GM19463 (cell line): ENCODE measurements around the gene IFNA2.
A peak's percentile ranks its signal among the peaks of the same experiment; 100 is the strongest.
"Not testable (repeated sequence)": the region's sequence is repeated elsewhere in the genome, so short reads cannot be mapped to it uniquely, and the experiment has no call there.

Experiments
- ATAC-seq: cut with Tn5 transposase; IDR thresholded peaks from one replicate; pipeline ENCODE4 v1.9.1; 2021; ENCODE audit warnings: mild to moderate bottlenecking, moderate library complexity; ENCODE audit not compliant: unreplicated experiment

Gene IFNA2

GRCh38 chr9:21385131-21385670, at the start of gene IFNA2:
Gene IFNA2, minus strand, starts transcription at chr9:21385398. Its CDS starts 69 bp downstream, at chr9:21385329.
- ATAC-seq = no peak

DNA sequence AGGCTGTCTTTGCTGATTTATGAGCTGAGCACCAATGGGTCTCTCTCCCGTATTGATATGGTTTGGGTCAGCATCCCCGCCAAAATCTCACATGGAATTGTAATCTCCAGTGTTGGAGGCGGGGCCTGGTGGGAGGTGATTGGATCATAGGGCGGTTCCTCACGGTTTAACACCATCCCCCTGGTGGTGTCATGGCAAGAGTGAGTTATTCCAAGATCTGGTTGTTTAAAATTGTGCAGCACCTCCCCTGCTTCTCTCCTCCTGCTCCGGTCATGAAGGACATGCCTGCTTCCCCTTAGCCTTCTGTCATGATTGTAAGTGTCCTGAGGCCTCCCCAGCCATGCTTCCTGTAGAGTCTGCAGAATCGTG, 49.8 kb upstream of the IFNA2 start:
- ATAC-seq = not testable (repeated sequence)

GRCh38 chr9:21434202-21435014, 49.2 kb upstream of the IFNA2 start:
- no peak for ATAC-seq

GRCh38 chr9:21432672-21433425, 47.7 kb upstream of the IFNA2 start:
- peak; percentile 66 for ATAC-seq

GRCh38 chr9:21429191-21429590, 44.0 kb upstream of the IFNA2 start:
- ATAC-seq = no peak

GRCh38 chr9:21428235-21428634, 43.0 kb upstream of the IFNA2 start:
- no peak for ATAC-seq

GRCh38 chr9:21415493-21416267, 30.5 kb upstream of the IFNA2 start:
- no peak for ATAC-seq

DNA sequence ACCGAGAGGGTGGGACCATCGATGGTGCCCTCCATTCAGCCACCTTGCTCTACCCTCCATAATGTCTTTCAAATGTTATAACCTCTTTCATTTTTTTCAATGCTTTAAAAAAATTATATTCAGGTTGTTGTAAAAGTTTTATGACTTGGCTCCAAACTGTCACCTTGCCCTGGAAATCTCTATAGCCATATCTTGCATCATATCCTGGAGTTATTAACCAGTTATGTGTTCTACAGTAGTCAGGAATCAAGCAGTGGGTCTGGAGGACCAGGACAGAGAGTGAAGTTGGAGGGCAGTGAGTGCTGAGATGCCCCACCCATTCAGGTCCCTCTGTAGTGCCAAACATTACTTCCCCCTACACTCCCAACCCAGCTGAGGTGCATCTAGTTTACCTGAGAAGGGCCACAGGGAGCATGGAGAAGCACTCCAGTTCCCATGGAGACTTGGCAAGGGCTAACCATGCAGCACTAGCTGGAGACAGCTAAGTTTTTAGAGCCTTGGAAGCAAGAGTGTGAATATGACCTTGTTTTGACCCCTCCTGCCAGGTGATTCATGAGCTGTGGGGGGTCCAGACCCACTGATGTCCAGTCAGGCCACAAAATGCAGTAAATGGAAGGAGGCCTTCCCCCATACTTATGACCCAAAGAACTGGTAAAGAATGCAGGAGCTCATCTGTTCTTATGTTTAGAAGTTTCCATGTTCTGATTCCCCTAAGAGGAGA, 29.2 kb upstream of the IFNA2 start:
- ATAC-seq = no peak

DNA sequence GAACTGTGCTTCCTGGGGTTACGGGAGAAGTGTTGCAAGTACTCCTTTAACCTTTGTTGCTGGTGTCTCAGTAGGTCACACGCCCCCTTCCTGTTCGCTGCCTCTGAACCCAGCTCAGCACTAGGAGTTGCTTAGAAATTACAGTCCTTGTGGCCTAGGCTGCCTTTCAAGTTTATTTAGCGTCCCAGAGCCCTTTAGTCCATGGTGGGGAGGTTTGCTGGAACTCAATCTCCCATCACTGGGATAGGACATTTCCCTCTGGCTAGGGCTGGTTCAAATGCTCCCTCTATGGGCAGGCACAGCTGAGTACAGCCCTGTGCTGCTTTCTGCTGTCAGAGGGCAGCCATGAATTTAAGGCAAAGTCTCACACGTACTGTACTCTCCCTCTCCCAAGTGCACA, 28.4 kb upstream of the IFNA2 start:
- ATAC-seq = peak; percentile 65

DNA sequence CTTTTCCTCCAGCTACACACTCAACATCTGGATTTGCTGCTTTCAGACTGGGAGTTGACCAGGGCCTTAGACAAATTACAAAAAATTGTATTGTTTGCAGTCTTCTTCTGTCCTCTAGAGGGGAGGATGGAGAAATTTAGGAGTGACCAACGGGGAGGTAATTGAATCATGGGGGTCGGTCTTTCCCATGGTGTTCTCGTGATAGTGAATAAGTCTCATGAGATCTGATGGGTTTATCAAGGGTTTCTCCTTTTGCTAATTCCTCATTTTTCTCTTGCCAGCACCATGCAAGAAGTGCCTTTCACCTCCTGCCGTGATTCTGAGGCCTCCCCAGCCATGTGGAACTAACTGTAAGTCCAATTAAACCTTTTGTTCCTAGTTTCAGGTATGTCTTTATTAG, 28.0 kb upstream of the IFNA2 start:
- ATAC-seq = no peak

- no peak for ATAC-seq
Observed at GRCh38 chr9:21412107-21412506, 26.9 kb upstream of the IFNA2 start.

GRCh38 chr9:21408817-21409216, 23.6 kb upstream of the IFNA2 start, which contains the start of gene IFNA8:
Gene IFNA8, plus strand, starts transcription at chr9:21409117. Its CDS starts 60 bp downstream, at chr9:21409177.
- no peak for ATAC-seq

- no peak for ATAC-seq
Observed at GRCh38 chr9:21404146-21404545, 18.9 kb upstream of the IFNA2 start.

- ATAC-seq = peak; percentile 45
Observed at GRCh38 chr9:21402386-21403251, 17.4 kb upstream of the IFNA2 start.

DNA sequence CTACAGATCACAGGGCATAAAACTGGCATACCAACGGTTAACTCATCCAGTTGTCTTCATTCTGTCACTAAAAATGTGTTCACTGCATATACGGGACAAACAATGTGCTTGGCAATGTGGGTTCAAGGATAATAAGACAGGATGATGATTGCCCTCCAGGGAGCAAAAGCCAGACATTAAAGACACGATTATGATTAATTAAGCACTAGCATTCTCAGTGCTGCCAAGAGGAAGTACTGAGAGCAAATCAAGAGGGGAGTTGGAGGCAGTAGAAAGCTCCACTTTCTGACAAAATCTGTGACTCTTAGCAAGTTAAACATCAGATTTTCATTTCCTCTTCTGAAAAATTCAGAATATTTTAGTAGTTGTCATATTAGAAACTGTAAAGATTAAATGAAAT, 14.8 kb upstream of the IFNA2 start:
- no peak for ATAC-seq

DNA sequence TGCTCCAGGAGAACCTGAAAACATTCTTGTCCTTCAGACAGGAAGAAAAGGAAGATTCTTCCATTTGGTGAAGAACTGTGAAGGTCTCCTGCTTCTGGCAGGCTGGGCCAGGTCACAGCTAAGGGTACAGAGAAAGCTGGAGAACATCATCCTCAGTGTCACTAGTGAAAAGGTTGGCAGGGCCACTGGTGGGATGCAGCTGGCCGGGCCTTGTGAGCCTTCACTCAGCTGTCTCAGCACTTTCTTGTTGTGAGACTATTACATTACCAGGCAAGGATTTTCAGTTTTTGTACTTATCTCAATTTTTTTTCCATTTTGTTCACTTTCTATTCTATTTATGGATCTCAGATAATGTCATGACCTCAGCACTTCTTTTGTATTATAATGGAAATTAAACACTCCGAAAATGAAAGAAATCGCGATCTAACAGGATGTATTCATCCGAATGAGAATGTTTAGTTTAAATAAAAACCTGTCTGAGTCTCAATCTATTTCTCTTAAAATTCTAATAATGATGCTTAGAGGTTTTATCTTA, 13.8 kb upstream of the IFNA2 start:
- ATAC-seq = no peak

- peak; percentile 67 for ATAC-seq
Observed at GRCh38 chr9:21395778-21396717, 10.8 kb upstream of the IFNA2 start.

- ATAC-seq = peak; percentile 74
Observed at GRCh38 chr9:21392270-21392669, 7.1 kb upstream of the IFNA2 start.
